Stimulated activated CD4-positive, alpha-beta T cell treated with anti-CD3 and anti-CD28 coated beads, Interleukin-4, amount 100 ng/mL, for 4 hours (primary cell): ENCODE results near the gene STYXL1.
"Not testable (repeated sequence)": the region's sequence is repeated elsewhere in the genome, so short reads cannot be mapped to it uniquely, and the experiment has no call there.

Experiments used
- DNase-seq, 2 experiments: peaks; one replicate each; pipeline ENCODE4 v3.0.0-alpha.2; 2020

The STYXL1 gene

DNA sequence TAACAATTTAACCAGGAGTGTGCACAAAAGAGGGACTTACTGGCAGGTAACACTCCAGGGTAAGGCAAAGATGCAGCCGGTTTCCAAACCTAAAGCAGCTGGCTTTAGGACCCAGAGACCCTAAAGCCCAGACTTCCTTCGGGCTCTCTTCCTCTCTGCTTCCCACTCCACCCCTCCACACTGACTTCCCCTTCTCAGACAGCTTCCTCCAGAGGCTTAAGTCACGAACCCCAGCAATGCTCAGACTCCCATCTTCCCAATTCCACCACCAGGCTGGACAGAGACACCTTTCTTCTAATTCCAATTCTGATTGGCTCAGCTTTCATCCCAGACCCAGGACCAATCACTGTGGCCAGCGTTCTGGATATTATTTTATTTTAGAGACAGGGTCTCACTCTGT is 24.8 kb downstream of the STYXL1 start:
- no peak for DNase-seq

DNA sequence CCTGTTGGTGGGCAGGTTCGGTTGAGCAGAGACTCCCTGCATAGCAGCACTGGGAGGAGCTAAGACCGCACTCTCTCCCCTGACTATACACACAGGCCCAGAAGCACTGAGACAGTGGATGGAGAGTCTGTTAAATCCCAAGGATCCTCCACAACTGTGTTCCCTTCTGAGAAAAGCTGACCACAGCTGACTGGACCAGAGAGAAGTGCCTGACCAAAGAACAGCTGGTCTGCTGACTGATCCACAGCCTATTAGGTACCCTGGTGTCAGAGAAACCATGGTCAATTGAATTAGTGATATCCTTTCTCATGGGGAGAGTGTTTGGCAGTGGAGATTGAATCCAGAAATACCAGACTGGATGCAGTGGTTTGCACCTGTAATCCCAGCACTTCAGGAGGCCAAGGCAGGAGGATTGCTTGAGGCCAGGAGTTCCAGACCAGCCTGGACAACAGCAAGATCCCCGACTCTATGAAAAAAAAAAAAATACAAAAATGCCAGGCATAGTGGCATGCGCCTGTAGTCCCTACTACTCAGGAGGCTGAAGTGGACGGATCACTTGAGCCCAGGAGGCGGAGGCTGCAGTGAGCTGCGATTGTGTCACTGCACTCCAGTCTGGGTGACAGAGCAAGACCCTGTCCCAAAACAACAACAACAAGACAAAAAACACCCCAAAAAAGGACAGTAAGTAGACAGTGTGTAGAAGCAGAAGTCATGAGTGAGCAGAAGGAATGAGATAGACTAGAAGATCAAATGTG is 25.6 kb downstream of the STYXL1 start:
- no peak for DNase-seq

DNA sequence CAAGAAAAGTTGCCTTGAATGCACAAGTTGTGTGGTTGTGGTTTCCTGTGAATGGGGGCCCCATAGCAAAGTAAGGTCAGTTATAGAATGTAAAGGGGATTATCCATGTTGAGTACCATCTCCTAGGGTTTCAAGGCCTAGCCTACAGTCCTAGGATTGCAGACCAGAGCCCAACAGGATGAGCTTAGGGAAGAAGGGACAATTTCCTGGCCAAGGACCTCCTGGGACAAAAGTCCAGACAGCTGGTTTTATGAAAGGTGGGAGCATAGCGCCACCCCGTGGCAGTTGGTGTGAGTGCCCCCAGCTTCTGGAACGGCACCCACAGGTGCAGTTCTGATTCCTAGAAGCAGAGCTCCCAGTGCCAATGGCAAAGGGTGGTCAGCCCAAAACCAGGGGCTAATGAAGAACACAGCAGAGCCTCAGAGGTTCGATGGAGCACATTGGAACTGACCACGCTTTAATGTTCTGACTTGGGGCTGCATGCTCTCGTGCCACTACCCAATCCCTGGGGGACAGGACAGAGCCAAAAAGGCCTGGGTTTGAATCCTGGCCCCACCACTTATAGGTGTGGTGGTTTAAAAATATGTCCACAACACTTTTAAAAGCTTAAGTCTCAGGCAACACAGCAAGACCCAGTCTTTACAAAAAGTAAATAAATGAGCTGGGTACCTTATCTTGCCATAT is 27.6 kb downstream of the STYXL1 start:
- DNase-seq = peak; percentile 46 to 64

DNA sequence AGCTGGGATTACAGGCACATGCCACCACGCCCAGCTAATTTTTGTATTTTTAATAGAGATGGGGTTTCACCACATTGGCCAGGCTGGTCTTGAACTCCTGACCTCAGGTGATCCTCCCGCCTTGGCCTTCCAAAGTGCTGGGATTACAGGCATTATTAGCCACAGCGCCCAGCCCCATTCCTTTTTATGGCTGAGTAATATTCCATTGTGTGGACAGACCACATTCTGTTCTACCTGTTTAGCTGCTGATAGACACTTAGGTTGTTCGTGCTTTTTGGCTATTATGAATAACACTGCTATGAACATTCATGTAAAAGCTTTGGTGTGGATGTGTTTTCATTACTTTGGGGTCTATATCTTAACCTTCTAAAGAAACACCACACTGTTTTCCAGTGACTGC is 29.3 kb downstream of the STYXL1 start:
- not testable (repeated sequence) for DNase-seq

DNA sequence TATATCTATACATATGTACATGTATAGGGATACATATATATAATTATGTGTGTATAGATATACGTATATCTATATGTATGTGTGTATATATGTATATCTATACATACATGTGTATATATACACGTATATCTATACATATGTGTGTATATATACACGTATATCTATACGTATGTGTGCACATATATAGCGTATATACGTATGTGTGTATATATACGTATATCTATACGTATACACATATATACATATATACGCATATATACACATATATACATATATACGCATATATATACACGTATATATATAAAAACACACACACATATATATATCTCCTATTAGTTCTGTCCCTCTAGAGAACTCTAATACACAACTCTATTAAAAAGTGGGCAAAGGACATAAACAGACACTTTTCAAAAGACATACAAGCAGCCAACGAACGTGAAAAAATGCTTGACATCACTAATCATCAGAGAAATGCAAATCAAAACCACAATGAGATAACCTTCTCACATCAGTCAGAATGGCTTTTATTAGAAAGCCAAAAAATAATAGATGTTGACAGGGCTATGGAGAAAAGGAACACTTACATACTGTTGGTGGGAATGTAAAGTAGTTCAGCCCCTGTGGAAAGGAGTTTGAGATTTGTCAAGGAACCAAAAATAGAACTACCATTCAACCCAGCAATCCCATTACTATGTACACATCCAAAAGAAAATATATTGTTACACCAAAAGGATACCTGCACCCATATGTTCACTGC is 31.4 kb downstream of the STYXL1 start:
- no peak for DNase-seq

DNA sequence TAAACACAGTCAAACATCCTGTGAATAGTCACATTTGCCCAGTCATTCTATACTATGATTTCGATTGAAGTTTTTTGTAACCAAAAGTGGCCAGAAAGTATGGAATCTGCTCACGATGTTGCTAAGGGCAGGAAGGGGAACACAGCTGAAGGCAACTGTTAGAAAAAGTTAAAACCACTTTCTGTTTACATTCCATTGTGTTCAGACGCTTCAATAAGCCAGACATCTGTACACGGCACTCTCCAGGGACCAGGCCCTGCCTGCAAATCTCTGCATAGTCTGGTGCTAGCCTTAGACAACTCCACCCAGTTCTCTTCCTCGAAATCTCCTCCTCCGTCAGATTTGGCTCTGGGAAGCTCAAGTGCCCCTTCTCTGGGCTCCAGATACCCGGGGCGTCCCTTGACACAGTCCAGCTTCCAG is 36.3 kb downstream of the STYXL1 start:
- no peak for DNase-seq

DNA sequence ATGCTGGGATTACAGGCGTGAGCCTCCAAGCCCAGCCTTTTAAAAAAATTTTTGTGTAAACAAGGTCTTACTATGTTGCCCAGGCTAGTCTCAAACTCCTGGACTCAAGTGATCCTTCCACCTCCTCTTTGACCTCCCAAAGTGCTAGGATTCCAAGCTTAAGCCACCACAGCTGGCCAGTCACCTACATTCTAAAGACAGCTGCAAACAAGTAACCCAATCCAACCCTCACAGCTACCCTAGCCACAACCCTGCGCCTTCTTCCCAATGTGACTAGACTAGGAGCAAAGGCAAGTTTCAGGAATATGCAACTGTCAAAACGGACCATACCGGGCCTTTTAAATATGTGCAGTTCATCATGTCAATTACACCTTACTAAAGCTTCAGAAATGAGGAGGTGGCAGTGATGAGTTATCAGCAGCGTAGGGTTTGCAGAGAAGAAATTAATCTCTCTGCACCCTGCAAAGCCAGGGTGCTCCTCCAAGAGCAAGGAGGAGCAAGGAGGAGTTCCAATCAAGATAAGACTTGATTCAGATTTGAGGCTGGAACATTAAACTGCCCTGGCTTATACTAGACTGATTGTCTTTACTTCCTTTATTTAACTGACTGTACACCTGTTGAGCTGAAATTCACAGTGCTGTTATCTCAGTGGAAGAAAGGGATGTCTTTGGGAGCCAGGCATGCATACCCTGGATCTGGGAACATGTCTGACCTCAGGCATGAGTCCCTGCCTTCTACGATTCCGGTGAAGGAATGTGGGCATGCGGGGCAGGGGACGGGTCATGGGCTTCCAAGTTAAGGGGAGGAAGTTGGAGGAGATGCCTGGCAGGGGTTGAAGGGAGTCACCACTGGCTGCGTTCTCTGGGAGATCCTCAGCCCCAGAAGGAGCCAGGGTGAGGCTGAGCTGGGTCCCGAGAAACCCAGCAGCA is 37.9 kb downstream of the STYXL1 start:
- no peak for DNase-seq

DNA sequence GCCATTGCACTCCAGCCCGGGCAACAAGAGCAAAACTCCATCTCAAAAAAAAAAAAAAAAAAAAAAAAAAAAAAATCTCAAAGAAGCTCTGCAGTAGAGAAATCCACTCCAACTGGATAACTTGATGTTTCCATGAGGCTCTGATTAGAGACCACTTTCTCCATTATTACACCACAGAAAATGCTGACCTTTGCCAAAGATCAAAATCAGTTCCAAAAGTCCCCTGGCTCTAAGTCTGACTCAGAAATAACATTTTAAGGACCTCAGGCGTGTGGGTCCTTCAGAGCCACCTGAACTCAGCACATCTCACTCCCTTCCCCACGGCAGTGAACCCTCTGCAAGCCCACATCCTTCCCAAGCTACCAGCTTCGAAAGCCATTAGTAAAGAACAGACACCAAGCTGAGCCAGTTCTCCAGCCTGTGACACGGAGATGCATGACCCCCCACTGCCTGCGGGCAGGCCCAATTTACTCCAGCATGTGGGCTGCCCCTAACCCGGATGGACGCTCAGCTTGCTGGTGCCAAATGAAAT is 39.6 kb downstream of the STYXL1 start:
- no peak for DNase-seq

DNA sequence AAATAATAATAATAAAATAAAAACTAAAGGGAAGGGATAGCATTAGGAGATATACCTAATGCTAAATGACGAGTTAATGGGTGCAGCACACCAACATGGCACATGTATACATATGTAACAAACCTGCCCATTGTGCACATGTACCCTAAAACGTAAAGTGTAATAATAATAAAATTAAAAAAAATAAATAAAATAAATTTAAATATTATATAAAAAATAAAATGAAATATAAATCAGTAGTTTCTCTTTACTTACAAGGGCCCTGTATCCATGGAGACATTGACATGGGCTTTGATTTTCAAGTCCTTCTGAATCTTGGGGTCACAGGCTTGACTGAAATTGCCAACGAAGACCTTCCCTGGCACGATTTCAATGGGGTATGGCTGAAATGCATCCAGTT is 42.8 kb downstream of the STYXL1 start:
- not testable (repeated sequence) for DNase-seq

DNA sequence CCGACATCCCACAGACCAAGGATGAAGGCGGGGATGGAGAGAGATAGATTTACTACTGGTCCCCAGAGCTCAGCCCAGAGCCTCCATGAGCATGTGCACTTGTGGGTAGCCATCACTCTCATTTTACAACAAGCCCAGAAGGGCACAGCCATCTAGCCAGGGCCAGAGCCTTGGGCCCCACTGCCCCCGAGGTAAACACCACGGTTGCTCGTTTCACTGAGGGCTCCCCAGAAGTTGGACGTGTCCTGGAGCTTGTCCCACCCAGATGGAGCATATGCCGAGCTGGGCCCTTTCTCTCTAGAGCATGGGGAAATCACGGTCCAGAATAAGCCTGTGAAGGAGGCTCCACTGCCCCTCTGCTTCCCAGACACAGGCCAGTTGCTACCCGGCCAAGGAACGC is 44.4 kb downstream of the STYXL1 start:
- DNase-seq = no peak

DNA sequence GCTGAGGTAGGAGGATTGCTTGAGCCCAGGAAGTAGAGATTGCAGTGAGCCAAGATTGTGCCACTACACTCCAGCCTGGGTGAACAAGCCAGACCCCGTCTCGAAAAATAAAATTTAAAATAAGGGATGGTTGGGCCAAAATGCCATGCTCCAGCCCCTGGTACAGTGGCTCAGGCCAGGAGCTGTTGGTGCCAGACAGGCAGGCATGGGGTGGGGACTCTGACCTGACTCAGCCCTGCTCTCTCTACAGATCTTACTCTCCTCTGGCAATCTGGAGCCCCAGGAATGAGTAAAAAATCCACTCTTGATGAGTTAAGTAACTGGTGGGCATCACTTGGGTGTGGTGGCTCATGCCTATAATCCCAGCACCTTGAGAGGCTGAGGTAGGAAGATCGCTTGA is 45.0 kb downstream of the STYXL1 start:
- DNase-seq = no peak

DNA sequence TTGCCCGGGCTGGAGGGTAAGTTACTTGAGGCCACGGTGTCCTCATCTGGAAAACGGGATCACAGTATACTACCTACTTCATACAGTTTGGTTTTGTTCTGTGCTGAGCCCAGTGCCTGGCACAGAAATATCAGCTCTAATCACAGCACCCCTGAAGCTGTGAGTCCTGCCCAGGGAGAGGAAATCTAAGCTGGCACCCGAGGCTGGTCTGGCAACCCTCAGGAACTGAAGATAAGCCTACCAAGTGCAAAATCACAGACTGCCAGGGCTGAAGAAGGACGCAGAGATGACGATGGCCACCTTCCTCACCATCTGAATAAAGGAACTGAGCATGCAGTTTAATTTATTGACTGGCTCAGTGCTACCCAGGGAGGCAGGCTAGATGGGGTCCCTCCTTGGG is 45.7 kb downstream of the STYXL1 start:
- no peak for DNase-seq

DNA sequence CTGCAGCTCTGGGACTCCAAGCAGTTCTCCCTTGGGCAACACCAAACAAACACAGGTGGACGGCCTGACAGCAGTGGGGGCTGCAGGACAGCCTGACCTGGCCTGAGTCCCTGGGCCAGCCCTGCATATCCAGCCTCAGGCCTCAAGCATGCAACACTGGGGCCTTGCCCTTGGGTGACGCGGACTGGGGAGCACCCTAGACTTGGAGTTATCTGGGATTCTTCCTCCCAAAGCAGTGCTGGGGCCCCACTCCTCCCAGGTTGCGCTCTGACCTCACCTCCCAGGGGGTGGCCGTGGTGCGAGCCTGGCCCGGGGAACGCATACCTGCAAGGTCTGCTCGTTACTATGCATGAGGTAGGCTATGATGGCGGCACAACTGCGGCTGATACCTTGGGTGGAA is 47.2 kb downstream of the STYXL1 start:
- DNase-seq = no peak

DNA sequence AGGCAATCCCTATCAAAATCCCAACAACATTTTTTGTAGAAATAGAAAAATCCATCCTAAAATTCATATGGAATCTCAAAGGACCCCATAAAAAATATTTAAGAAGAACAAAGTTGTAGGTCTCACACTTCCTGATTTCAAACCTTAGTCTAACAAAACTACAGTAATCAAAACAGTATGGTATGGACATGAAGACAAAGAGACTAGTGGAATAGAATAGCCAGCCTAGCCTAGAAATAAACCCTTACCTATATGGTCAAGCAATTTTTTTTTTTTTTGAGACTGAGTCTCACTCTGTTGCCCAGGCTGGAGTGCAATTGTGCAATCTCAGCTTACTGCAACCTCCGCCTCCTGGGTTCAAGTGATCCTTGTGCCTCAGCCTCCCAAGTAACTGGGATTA is 49.8 kb downstream of the STYXL1 start:
- DNase-seq = no peak

DNA sequence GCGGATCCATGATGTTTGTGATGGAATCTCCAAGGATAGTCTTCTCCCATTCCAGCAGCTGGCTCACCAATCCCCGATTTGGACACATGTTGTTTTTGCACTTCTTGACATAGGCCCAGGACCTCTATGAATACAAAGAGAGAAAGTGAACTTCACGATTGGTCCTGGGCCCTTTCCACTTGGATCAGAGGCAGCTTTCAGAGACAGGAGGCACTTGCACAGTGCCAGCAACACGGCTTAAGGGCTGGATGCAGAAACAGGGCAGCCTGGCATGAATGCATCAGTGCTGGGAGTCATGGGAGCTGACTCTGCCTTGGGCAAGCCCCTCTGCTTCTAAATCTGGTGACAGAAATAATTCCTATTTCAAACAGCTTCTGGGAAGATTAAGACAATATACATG is 51.3 kb downstream of the STYXL1 start:
- no peak for DNase-seq

DNA sequence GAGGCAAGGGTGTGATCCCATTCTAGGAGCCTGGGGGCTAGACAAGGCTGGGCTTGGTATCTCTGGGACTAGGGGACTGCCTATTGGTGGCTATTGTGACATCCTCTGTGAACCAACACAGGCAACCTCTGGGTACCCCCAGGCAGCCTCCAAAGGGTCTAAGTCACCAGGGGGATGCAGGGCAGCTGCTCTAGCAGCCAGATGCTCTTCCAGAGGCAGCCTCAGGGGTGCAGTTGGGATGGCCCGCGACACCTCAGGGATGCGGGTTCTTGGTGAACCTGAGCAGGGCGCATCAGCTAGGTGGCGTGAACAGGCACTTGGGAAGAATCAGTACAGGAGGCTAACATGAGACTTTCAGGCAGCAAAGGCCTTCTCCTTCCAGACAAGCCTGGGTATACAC is 51.8 kb downstream of the STYXL1 start:
- DNase-seq = no peak

DNA sequence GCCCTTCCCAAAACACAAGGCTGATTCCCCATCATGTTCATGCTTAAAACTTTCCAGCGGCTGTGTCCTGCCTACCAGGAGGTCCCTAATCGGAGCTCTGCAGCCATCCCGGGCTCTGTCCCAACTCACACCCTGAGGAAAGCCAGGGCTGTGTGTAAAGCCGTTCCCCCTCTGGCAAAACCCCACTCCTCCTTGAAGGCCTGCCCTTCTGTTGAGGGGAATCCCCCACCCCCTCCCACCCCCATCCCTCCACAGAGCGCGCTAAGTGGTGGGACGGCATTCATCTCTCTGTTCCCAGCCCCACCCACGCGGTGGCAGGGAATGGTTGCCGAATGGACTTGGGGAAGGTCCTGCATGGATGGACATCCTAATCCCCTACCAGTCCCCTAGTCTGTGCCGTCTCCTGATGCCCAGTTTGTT is 52.7 kb downstream of the STYXL1 start:
- DNase-seq = no peak

DNA sequence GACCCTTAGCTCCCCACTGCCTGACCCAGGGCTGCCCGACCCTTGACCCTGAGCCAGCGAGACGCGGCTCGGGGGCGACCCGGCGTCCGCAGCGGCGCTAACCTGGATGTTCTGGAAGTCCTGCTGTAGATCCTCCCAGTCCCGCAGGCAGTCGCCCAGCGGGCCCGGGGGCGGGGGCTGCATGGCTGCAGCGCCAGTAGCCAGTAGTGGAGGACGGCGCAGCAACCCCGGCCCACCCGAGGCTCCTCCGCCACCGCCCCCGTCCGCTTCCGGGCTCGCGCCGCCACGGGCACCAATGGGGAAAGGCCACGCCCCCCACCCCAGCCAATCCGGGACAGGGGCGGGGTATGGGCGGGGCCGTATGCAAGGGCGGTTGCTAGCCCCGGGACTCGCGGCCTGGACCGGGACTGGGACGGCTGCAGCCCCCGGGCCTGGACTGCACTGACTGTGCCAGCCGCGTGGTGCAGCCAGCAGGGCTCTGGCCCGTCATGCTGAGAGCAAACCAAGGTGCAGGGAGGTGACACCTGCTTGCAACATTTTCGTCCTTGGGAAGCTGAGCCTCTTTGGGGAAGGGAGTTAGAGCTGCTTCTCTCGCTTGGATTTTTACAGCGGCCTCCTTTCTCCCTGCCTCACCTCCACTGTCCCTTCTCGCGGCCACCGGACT is 53.3 kb downstream of the STYXL1 start, which contains the start of gene TMEM120A:
Gene TMEM120A (minus strand): TSS at position 208 of the 664 bp plus-strand sequence. CDS start 25 bp downstream, at position 183.
- DNase-seq = peak; percentile 89 to 97

DNA sequence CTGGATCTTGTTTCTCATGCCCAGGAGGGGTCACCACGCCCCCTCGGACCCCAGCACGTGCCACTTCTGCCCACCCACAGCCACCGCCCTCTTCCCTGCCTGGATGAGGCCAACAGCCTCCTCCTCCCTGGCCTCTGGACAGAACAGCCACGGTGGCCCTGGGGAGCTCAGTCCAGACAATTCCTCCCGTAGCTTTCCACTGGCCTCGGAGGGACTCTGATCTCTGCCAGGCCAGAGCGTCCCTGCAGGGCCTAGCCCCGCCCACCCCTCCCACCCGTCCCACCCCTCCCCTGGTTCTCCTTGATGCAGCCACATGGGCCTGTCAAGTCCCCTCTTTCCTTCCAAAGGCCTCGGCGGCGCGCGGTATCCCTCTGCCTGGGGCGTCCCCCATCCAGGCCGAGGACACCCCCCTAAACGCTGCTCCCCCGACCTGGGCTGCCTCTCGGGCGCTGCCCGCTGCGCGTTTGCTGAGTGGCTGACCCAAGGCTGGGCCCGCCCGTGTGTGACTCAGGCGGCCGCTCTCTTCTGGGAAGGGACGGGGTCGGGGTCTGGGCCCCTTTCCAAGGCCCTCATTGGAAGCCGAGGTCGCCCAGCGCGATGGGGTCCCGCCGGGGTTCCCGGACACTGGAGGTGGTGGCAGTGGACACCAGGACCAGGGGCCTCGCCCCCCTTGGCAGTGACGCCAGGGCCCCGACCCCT is 54.0 kb downstream of the STYXL1 start:
- no peak for DNase-seq

DNA sequence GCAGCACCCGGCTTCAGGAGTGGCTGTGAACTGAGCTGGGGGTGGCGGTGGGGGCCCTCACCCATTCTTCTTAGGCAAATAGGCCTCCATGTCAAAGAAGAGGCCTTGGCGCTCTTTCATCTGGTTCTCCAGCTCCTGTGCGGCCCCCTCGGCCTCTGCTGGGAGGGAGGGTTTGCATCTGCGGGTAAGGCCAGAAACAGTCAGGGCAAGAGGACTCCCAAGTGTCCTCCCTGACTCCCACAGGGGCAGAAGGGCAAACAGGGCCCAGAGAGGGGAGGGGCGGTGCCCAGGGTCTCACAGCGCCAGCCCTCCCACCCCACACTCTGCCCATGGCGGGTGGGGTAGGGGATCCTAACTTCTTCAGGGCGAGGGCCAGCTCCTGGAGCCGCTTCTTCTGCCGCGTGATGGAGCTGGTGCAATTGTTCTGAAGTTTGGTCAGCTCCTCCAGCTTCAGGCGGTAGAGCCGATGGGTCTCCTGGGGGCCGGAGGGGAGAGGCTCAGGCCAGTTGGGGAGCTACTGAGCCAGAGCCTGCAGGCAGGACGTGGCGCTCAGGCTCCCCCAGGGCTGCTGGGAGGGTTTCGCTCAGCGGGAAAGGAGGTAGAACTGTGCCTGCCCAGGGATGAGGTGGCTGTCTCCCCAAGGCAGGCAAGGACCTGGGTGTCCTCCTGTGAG is 55.6 kb downstream of the STYXL1 start:
- no peak for DNase-seq
